Measurements from ENCODE around the gene NINJ2.

DNA sequence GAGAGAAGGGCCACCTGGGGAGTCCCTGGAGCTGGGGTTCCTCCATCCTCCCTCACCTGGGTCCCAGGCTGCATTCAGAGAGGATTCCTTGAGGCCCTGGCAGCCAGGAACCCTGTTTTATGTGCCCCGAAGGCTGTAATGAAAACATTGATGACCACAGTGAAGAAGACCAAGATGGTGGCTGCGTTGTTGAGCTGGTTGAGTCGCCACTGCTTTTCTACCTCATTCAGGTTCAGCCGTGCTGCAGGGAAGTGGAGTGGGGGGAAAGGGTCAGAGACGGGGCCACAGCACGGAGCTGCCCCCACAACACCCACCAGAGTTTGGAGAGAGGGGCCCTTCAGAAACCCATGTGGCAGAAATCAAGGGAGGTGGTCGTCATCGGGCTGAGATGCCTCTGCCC lies 98.1 kb downstream of the NINJ2 start:
- TF ChIP-seq RAD21 (conservative IDR thresholded peaks at IDR 0.05 in 1 of 2, IDR thresholded peaks at IDR 0.05 in 1 of 2) (no peak), POLR2A (IDR thresholded peaks at IDR 0.05; ENCODE audit: low read length) (no peak), JUN (IDR thresholded peaks at IDR 0.05) (no peak), BHLHE40 (IDR thresholded peaks at IDR 0.05; ENCODE audit: low read depth, low read length) (no peak), POLR2AphosphoS2 (conservative IDR thresholded peaks at IDR 0.05; ENCODE audit: low read length) (no peak)
- TF ChIP-seq, protein P1, sequence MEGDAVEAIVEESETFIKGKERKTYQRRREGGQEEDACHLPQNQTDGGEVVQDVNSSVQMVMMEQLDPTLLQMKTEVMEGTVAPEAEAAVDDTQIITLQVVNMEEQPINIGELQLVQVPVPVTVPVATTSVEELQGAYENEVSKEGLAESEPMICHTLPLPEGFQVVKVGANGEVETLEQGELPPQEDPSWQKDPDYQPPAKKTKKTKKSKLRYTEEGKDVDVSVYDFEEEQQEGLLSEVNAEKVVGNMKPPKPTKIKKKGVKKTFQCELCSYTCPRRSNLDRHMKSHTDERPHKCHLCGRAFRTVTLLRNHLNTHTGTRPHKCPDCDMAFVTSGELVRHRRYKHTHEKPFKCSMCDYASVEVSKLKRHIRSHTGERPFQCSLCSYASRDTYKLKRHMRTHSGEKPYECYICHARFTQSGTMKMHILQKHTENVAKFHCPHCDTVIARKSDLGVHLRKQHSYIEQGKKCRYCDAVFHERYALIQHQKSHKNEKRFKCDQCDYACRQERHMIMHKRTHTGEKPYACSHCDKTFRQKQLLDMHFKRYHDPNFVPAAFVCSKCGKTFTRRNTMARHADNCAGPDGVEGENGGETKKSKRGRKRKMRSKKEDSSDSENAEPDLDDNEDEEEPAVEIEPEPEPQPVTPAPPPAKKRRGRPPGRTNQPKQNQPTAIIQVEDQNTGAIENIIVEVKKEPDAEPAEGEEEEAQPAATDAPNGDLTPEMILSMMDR (IDR thresholded peaks at IDR 0.05) = no peak
- TF ChIP-seq, protein P2, sequence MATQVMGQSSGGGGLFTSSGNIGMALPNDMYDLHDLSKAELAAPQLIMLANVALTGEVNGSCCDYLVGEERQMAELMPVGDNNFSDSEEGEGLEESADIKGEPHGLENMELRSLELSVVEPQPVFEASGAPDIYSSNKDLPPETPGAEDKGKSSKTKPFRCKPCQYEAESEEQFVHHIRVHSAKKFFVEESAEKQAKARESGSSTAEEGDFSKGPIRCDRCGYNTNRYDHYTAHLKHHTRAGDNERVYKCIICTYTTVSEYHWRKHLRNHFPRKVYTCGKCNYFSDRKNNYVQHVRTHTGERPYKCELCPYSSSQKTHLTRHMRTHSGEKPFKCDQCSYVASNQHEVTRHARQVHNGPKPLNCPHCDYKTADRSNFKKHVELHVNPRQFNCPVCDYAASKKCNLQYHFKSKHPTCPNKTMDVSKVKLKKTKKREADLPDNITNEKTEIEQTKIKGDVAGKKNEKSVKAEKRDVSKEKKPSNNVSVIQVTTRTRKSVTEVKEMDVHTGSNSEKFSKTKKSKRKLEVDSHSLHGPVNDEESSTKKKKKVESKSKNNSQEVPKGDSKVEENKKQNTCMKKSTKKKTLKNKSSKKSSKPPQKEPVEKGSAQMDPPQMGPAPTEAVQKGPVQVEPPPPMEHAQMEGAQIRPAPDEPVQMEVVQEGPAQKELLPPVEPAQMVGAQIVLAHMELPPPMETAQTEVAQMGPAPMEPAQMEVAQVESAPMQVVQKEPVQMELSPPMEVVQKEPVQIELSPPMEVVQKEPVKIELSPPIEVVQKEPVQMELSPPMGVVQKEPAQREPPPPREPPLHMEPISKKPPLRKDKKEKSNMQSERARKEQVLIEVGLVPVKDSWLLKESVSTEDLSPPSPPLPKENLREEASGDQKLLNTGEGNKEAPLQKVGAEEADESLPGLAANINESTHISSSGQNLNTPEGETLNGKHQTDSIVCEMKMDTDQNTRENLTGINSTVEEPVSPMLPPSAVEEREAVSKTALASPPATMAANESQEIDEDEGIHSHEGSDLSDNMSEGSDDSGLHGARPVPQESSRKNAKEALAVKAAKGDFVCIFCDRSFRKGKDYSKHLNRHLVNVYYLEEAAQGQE (IDR thresholded peaks at IDR 0.05) = no peak

Data from A549 (cell line).